GM12872 (cell line): ENCODE measurements around the gene NEK11.

Experiments
- CTCF ChIP-seq: IDR thresholded peaks from 3 replicates; pipeline ENCODE4 v1.5.1; 2011; ENCODE audit warnings: low read depth, mild to moderate bottlenecking, low read length, moderate library complexity; ENCODE audit not compliant: insufficient read depth

NEK11 gene

DNA sequence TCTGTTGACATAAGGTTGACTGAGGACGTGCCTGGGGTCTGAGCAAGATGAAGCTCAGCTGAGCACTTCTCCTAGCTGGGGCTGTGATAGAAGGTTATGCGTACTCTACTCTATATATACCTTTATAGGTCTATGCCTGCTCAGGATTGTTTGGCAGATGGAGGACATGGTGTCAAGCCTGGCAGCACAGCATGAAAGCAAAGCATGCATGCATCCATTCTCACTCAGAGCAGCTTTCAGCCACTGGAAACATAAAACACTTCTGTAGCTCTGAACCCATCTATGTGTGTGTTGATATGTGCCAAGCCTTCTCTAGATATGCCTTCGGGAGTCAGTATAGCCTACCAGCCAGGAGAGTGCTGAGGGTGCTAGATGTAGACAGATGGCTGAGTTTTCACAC lies 212.6 kb downstream of the NEK11 start:
- TF ChIP-seq CTCF = no peak

- no peak for TF ChIP-seq CTCF
Observed at GRCh38 chr3:131242201-131242600, 215.5 kb downstream of the NEK11 start.

DNA sequence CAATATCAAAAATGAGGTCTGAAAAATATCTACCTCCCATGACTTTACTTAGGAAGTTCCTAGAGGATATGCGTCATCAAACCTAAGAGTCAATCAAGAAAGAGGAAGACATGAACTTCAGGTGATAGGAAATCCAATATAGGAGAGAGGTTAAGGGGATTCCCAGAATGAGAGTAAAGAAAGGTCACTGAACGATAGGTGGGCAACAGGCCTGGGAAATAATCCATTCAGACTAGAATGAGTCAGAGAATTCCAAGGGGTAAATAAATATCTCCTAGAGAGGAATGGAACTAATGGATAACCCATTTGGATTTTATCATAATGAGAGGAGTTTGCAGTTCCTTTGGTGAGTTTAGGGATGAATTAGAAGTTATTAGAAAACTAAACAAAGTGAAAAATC lies 223.8 kb downstream of the NEK11 start:
- TF ChIP-seq CTCF = no peak

GRCh38 chr3:131260525-131260924 lies 233.8 kb downstream of the NEK11 start:
- no peak for TF ChIP-seq CTCF

- no peak for TF ChIP-seq CTCF
Observed at GRCh38 chr3:131261104-131261503, 234.4 kb downstream of the NEK11 start.

DNA sequence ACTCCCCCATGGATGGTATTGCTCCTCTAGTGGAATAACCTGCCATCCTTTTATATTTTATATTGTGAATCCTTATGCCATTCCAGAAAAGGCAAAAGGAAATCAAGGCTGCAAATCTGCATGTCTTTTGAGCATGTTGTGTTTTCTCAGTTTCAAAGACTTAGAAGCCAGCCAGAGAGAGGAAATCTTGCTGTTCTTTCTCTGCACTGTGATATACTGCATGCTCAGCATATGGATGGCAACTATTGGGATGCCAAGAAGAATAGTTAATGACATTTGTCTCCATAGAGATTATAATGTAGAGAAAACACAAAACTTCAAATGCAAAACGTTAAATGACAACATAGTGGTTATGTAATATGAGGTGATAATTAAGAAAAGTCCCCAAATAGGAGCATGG lies 248.9 kb downstream of the NEK11 start:
- no peak for TF ChIP-seq CTCF

DNA sequence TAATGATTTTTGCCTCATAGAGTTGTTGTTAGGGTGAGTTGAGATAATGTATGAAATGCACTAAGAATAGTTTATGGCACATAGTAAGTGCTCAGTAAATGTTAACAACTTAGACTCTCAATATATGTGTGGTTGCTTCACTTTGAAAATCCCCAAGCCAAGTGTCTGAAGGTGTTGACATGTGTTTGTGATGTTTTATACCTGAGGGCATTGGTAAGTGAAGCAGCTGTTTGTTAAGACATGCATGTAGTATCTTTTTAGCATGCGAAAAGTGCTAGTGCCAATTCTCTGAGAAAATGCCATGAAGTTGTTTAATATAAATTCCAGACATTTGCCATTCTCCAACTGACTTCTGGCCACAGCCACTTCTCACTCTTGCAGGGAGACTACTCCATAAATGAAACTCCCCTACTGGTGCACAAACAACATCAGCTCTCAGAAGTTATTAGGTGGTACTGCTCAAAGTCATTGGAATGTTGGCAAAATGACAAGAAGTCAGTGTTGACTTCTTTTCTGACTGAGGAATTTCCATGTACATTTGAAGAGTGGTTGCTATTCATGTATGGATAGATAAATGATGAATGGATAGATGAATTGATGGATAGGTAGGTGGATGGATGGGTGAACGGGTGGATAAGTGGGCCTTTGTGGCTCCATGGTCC lies 251.3 kb downstream of the NEK11 start:
- TF ChIP-seq CTCF = no peak
